HG03439 (cell line): Measurements from ENCODE around the gene NKX3-2.
"Not testable (repeated sequence)": the region's sequence is repeated elsewhere in the genome, so short reads cannot be mapped to it uniquely, and the experiment has no call there.

ENCODE experiments used
- ATAC-seq: cut with Tn5 transposase; IDR thresholded peaks from one replicate; pipeline ENCODE4 v1.9.1; 2021; ENCODE audit warnings: mild to moderate bottlenecking, moderate library complexity; ENCODE audit not compliant: unreplicated experiment

The NKX3-2 gene

DNA sequence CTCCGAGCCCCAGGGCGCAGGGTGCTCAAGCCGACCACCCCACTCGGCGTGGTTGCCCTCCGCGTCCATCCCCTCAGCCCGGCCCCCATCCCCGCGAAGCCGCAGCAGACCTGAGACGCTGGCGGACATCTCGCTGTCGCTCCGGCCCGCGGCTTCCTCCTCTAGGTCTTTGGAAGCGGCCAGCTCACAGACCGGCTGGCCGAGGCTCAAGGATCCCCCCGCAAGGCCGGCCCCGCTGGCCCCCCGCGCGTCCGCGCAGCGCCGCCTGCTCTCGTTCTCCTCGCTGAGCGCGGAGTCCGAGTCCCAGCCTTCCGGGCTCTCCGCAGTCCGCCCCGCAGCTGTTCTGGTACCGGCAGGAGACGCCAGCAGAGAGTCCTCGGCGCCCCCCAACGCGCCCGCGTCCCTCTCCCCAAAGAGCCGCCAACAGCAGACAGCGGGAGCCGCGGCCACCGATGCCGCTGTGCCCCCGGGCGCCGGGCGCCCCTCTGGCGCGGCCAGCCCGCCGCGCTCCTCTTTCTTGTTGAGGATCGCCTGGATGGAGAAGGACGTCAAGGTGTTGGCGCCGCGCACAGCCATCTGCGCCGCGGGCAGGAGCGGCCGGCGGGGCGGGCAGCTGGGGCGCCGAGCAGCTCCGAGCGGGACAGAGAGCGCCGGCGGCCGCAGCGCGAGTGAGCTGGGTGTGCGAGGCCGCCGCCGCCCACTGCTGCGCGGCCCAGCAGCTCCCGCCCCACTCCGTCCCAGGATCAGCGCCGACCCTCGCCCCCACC lies at the start of gene NKX3-2:
Gene NKX3-2, minus strand, starts transcription at position 670 of the 767 bp plus-strand sequence. Its CDS starts 94 bp downstream, at position 576.
- ATAC-seq, result no peak

DNA sequence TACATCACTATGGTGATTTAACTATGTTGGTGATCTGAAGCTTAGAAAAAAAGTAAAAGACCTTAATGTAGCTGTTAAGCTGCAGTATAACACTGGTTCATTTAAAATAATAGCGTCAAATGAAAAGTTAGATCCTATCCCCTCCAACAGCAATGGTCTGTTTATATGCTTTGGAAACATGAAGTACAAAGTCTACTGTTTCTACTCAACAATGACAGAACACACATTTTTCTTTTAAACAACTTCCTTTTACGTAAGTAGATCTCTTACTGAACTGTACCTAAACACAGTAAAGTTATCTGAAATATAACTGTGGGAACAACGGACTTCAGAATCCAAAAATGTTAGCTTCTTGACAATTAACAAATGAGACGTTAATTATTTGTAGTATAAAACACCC lies 47.9 kb upstream of the NKX3-2 start:
- ATAC-seq, result no peak

DNA sequence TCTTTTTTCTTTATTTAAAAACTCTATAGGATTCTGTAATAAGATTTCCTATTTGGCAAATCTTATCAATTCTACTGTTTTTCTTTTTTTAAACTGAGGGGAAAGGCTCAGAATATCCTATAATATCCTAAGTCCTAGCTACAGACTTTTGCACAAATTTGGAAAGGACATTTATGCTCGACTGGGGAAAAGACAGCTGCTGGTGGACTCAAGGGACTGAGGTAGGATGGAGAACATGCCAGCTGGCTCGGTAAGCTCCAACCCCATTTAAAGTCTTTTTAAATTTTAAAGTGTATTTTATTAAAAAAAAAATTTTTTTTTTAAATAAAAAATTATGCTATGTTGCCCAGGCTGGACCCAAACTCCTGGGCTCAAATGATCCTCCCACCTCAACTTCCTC lies 46.5 kb upstream of the NKX3-2 start:
- ATAC-seq, result no peak

DNA sequence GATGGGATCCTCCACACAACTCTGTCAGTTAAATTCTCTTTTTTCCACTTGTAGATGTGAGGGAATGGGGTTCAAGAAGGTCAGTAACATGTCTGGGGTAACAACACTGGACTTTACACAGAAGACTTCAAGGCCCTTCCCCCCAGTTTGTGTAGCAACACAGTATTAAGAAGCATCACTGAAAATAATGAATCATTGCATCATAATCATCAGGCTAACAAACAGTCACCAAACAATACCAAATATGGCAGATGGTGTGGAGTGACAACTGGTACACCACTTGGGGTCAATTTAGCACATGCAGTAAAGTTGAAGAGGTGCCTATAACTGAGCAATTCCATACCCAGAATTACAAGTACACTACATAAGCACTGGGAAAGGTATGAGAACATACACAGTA lies 44.6 kb upstream of the NKX3-2 start:
- ATAC-seq, result no peak

DNA sequence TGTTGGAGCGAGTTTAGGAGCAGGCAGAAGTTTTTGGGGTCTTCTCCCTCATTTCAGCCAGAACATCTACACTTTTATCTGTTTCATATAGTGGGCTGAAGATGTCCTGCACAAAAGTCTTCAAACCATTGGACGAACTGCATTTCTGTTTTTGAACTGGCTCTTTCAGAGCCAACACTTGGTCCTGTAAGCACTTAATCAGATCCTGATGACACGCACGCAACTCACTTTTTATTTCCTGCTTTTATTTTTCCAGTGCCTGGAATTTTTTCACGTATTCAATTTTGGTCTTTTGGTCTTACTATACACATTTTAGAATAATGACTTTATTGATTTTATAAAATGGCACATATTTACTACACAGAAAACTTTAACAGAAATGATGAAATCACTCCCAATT lies 40.2 kb upstream of the NKX3-2 start:
- no peak for ATAC-seq

DNA sequence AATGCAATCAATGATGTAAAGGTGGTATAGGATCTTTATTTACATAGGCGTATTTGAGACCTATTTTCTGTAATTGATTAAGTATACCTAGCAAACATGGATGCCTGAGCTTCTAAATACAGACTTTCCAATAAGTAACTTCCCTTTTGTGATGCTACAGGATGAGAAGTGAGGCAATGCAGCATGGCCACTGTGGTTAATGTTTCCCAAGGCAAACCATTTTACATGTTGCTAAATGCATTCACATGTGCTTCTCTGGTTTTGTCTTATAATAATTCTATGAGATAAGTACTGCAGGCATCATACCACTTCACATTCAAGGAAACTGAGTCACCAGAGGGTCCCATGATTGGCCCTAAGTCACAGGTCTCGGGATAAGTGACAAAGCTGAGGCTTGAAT lies 35.7 kb upstream of the NKX3-2 start:
- ATAC-seq, result no peak

DNA sequence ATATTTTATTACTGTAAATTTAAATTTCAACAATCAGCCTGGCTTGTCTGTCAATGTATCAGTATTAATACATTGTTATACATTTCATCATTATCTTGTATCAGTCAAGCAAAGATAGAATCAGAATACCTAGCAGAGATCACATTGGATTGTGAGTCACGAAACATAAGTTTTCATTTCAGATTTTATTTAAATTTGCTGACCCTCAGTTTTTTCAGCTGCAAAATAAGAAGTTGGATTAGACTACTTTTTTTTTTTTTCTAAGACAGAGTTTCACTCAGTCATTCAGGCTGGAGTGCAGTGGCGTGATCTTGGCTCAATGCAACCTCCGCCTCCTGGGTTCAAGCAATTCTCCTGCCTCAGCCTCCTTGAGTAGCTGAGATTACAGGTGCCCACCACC lies 33.4 kb upstream of the NKX3-2 start:
- no peak for ATAC-seq

DNA sequence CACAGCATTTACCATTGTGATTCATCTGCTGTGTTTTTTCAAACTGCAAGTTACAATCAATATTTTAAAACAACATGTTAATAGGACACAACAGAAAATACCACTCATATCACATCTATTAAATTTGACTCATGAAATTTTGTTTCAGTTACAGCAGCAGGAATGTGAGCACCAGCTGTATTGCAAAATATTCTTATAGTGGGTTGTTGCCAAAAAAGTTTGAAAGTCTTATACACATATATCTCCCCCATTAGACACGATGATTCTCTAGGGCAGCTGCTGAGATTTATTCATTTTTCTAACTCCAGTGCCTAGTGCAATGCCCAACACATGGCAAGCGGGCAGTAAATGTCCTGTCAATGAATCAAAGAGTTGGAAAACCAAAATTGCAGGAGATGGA lies 26.6 kb upstream of the NKX3-2 start:
- ATAC-seq, result no peak

DNA sequence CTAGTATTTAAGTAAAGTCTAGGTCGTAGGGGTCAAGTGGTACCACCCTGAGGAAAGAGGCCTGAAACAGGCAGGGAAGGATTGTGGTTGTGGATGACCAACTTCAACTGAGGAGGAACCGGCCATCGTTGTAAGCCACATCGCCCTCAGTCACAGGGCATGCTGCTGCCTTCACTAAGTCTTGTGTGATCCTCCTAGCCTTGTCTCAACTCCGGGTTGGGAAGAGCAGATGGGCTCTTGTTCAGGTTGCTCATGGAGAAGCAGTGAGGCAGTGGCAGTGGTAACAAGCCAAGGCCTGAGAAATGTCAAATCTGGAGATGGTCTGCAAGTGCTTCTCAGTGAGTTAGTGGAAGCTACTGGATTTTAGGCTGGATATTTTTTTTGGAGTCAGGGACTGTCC lies 22.8 kb upstream of the NKX3-2 start:
- ATAC-seq, result no peak

DNA sequence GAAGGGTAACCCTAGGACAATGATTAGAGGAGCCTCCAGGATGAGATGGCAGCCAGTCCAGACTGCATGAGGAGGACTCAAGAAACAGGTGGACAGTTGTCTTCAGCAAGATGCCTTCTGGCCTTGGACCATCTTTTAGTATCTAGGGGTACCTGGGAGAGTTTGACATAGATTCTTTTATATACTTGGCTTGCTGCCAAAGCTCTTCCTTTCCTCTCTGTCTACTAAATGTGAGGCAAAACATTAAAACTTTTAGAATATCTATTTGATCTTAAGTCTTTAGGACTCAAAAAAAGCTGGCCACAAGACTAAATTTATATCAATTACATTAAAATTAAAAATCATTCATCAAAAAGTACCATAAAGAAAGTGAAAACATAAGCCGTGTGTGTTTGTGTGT lies 18.6 kb upstream of the NKX3-2 start:
- no peak for ATAC-seq

DNA sequence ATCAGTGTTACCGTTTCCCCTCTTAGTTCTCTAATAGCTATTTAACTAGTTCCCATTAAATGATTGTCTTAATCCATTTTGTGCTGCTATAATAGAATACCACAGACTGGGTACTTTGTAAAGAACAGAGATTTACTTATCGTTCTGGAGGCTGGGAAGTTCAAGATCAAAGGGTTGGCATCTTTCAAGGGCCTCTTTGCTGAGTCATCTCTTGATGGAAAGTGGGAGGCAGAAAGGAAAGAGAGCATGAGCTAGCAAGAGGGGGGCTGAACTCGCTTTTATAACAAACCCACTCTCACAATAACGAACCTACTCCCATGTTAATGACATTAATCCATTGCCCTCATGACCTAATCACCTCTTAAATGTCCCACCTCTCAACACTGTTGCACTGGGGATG lies 17.4 kb upstream of the NKX3-2 start:
- ATAC-seq, result no peak

DNA sequence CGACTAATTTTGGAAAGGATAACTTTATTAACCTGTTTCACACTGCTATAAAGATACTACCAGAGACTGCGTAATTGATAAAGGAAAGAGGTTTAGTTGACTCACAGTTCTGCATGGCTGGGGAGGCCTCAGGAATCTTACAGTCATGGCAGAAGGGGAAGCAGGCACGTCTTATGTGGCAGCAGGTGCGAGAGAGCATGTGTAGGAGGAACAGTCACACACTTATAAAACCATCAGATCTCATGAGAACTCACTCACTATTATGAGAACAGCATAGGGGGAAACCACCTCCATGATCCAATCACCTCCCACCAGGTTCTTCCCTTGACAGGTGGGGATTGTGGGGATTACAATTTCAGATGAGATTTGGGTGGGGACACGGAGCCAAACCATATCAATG lies 15.8 kb upstream of the NKX3-2 start:
- ATAC-seq, result not testable (repeated sequence)

DNA sequence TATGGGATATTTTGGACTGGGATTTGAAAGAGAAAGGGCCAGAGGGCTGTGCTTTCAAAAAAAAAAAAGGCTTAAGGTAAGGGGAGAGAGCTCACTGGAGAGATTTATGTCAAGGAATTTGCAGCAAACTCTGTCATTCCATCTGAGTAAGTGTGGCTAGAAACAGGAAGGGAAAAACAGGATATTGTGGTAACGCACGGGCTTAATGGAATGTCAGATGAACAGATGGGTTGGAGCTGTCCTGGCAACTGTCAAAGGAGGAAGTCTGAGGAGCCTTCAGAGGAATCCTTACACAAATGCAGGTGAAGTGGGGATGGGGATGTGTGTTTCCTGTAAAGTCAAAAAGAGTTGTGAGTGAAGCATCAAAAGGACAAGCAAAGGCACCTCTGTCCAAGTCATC lies 15.1 kb upstream of the NKX3-2 start:
- ATAC-seq, result no peak

DNA sequence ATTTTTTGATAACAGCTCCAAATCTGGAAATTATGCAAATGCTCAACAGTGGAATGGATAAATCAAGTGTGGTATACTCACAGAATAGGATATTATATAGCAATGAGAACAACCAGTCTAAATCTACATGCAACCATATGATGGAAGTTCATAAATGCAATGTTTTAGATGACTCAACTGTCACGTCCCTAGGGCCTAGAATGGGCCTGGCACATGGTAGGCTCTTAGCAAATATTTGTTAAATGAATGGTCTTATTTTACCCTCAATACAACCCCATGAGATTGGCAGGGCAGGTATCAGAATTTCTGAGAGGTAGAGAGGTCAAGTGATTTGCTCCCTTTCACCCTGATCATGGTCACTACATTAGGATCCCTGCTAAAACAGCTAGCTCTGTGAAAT lies 14.6 kb upstream of the NKX3-2 start:
- no peak for ATAC-seq

DNA sequence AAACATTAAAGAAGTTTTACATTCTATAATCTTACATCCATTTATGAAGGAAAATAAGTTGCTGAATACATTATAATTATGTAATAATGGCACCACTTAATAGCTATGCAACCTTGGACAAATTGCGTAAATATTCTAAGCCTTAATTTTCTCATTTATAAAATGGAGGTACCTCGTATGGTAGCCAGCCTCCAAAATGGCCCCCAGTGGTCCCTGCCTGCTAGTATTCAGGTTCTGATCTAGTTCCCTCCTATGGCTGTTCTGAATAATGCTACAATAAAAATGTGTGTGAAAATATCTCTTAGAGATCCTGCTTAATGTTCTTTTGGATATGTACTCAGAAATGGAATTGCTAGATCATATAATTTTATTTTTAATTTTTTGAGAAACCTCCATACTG lies 11.0 kb upstream of the NKX3-2 start:
- no peak for ATAC-seq

DNA sequence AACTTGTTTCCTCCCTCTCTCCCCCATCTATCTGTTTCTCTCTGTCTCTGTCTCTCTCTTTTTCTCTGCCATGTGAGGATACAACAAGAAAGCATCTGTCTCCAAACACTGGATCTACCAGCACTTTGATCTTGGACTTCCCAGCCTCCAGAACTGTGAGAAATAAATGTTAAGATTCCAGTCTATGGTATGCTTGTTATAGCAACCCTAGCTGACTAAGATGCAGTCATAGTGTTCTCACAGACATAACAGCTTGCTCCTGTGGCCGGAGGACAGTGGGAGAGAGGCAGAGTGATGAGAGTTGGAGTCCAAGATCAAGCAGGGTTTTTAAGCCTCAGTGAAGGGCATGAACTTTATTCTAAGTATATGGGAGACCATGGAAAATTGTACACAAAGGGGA lies 8.8 kb upstream of the NKX3-2 start:
- ATAC-seq, result no peak

DNA sequence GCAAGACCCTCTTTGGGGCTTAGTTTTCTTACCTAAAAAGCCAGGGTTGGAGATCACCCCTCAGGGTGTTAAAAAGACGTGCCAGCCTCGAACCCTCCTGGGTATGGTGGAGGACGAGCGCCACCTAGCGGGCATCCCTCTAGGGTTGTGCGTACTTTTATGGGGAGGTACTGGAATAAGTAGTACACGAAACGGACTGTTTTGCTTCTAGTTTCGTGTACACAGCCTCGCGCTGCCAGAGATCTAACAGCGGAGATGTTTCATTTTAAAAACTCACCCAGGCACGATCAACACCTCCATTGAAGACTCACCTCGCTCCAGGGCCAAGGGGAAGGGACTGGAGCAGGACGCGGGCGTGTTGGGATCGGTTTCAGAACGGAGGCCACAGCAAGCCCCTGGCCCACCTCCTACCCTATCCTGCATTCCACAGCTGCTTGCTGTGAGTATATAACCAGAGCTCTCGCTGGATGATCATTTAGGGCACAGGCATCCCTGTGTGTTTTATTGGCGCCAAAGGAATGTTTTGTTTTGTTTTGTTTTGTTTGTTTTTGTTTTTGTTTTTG lies 4.8 kb upstream of the NKX3-2 start:
- ATAC-seq, result peak; percentile 47

DNA sequence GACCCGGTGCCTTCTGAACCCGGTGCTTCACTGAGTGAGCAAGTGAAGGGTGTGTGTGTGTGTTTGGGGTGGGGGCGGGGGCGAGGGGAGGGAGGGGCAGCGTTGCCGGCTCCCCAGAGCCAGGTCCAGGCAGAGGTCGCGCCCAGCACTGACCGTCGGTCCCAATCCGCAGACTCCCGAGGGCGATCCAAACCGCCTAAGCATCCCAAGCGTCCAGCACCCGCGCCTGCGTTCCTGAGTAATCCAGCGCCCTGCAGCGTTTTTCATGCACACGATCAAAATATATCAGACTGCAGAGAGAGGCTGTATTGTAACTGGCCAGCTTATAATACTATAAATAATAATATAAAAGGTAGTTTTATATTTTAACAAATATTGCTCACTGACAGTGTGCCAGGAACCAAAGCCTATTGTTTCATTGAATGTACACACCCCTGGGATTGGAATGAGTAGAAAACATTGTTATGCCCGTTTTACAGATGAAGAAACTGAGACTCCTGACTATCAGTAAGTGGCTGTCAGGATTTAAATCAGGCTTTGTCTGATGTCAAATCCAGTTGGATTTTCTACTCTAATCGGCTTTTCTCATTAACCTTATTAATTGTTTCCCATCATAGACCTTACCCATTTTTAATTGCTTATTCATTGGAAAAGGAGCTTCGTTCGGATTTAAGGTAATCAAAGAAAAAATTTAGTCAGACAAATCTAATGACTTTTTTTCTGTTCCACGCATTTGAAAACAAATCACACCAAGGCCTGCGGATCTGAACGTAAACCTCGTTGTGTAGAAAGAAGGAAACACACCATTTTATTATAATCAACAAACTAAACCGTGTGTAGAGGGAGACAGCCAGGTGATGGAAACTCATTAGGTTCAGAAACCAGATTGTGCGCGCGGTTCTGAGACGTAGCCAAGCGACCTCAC lies 4.0 kb upstream of the NKX3-2 start:
- ATAC-seq, result no peak

DNA sequence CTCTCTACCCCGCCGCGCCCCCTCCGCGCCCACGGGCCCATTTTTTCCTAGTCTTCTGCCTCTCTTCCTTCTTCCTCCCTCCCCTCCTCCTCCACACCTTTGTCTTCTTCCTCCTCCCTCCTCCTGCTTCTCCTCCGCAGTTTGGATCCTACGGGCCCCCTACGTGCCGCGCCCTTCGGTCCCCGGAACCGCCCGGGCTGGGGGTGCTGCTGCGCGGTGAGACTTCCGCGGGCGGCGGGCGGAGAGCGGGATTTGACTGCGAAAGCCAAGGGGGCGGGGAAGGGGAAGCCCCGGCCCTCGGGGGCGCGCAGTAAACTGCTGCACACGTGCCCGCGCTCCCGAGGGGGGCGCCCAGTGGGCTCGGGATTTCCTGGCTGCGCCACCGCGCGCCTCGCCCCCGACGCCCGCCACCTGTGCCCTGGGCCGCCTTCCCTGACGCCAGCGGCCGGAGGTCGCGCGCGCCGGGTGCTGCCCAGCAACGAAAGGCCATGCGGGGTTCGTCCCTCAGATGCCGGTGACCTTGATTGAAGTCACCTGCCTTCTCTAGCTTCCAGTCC lies 3.3 kb upstream of the NKX3-2 start:
- no peak for ATAC-seq

DNA sequence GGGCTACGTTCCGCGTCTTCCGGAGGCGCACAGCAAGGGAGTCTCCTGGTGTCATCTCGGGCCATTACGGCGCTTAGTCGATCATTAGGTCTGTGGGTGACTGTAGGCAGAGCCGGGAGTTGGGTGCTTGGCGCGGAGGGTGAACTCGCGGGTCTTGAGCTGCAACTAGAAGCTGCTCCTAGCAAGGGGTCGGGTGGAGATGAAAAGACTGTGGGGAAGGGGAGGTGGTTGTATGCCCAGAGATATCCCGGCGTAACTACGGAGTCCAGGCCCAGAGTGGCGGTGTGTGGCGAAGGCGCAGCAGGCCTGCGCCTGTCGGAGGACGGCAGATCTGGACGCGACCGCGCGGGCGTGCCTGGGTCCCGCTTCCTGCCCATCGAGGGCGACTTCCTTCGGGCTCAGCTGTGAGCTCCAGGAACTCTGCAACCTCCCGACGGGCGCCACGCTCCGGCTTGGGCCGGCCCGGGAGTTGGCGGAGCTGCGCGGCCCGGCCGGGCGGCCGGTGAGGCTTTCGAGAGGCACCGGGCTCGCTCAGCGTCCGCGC lies 2.7 kb upstream of the NKX3-2 start:
- ATAC-seq, result no peak
